GM08714 (cell line): ENCODE results near the gene PPDPF.

ENCODE experiments used
- H3K4me3 ChIP-seq: fragments of 200-500 bp; sonication (Bioruptor generic); 2 replicates; pipeline ENCODE4 v1.5.1; 2014; ENCODE audit warnings: mild to moderate bottlenecking, low read length, inconsistent platforms
- ZNF274 ChIP-seq: IDR thresholded peaks from 2 replicates; pipeline ENCODE4 v1.6.1; 2012; ENCODE audit warnings: mild to moderate bottlenecking, low read depth, low read length

The PPDPF gene

GRCh38 chr20:63493563-63494020, 27.0 kb upstream of the PPDPF start:
- no peak overlapping the region for H3K4me3 ChIP-seq
- TF ChIP-seq ZNF274, result no peak

- TF ChIP-seq ZNF274, result no peak
- H3K4me3 ChIP-seq, result no peak overlapping the region
These were observed 26.5 kb upstream of the PPDPF start for GRCh38 chr20:63494084-63494419.

GRCh38 chr20:63494420-63495166, 26.0 kb upstream of the PPDPF start:
- TF ChIP-seq ZNF274, result no peak
- H3K4me3 ChIP-seq, result no peak overlapping the region

GRCh38 chr20:63495167-63495720, 25.3 kb upstream of the PPDPF start:
- no peak overlapping the region for H3K4me3 ChIP-seq
- TF ChIP-seq ZNF274, result no peak

GRCh38 chr20:63495741-63496595, 24.6 kb upstream of the PPDPF start:
- no peak overlapping the region for H3K4me3 ChIP-seq
- TF ChIP-seq ZNF274, result no peak

- TF ChIP-seq ZNF274, result no peak
- H3K4me3 ChIP-seq, result no peak overlapping the region
These were observed 23.9 kb upstream of the PPDPF start for GRCh38 chr20:63496596-63497120.

GRCh38 chr20:63497138-63497945, 23.2 kb upstream of the PPDPF start:
- no peak for TF ChIP-seq ZNF274
- no peak overlapping the region for H3K4me3 ChIP-seq

- TF ChIP-seq ZNF274, result no peak
- no peak overlapping the region for H3K4me3 ChIP-seq
These were observed 22.3 kb upstream of the PPDPF start for GRCh38 chr20:63497946-63498935.

GRCh38 chr20:63498960-63499337, 21.6 kb upstream of the PPDPF start, which contains the start of gene EEF1A2:
Gene EEF1A2, minus strand, starts transcription at chr20:63499083. Its CDS starts 1,320 bp downstream, at chr20:63497763.
- no peak within 1 kb of the TSS for H3K4me3 ChIP-seq
- TF ChIP-seq ZNF274, result no peak

- TF ChIP-seq ZNF274, result no peak
- H3K4me3 ChIP-seq, result no peak overlapping the region
These were observed 21.1 kb upstream of the PPDPF start for GRCh38 chr20:63499338-63499969.

GRCh38 chr20:63500151-63500901, 20.2 kb upstream of the PPDPF start:
- no peak overlapping the region for H3K4me3 ChIP-seq
- TF ChIP-seq ZNF274, result no peak
